ENCODE results near the gene DPP6. TPM values are rescaled to one million over a fixed set of nuclear protein-coding genes. Genes with fewer than 3 reads are reported as not detected.

Gene DPP6
- total RNA-seq, 1 experiment from 2014 or later: not detected

DNA sequence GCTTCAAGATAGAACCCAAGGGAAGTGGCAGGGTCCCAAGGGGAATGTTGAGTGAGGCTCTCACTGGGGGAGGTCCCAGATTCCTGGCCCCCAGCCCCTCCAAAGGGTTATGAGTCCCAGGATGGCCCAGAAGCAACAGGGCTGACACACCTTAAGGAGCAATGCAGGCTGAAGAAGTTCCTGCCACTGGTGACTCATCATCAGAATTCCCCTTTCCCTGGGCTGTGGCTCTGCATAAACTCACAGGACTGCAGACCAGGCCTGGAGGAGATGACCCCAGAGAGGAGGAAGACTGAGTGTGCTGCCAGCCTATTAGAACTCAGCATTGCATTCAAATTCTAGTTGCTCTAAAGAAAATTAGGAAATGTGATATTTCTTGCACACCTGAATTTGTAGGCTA is 126.7 kb downstream of the DPP6 start:
- Histone ChIP-seq H3K4me1 (ENCODE audit: insufficient read depth, low read length, poor library complexity, severe bottlenecking) (no peaks in the 10 kb centered on the region), H3K9me3 (ENCODE audit: low read depth, low read length, poor library complexity, severe bottlenecking) (no peaks in the 10 kb centered on the region), H3K27ac (ENCODE audit: low read depth, low read length, poor library complexity, severe bottlenecking) (no peak overlapping the region), H3K36me3 (ENCODE audit: insufficient read depth, low read length, poor library complexity, severe bottlenecking) (no peaks in the 10 kb centered on the region), H3K4me3 (ENCODE audit: low read depth, low read length, poor library complexity, severe bottlenecking) (no peak overlapping the region), H3K27me3 (replicated peaks; ENCODE audit: insufficient read depth, low read depth, low read length, poor library complexity) (no peaks in the 10 kb centered on the region)
- intact Hi-C loops (cut with micrococcal nuclease; ENCODE audit: unreplicated experiment): no loop called here
- ChIA-PET CTCF (no interaction called here), POLR2A (ENCODE audit: low non-redundant PET) (no interaction called here)
- DNase-seq (ENCODE audit: low spot score): no peak
- no TSS peak for BruUV-seq (replicated peaks)
- no peak for TF ChIP-seq EZH2 (IDR thresholded peaks at IDR 0.05; ENCODE audit: borderline replicate concordance, low read depth, low read length, poor library complexity, severe bottlenecking)
- TF ChIP-seq, protein P1, sequence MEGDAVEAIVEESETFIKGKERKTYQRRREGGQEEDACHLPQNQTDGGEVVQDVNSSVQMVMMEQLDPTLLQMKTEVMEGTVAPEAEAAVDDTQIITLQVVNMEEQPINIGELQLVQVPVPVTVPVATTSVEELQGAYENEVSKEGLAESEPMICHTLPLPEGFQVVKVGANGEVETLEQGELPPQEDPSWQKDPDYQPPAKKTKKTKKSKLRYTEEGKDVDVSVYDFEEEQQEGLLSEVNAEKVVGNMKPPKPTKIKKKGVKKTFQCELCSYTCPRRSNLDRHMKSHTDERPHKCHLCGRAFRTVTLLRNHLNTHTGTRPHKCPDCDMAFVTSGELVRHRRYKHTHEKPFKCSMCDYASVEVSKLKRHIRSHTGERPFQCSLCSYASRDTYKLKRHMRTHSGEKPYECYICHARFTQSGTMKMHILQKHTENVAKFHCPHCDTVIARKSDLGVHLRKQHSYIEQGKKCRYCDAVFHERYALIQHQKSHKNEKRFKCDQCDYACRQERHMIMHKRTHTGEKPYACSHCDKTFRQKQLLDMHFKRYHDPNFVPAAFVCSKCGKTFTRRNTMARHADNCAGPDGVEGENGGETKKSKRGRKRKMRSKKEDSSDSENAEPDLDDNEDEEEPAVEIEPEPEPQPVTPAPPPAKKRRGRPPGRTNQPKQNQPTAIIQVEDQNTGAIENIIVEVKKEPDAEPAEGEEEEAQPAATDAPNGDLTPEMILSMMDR (conservative IDR thresholded peaks at IDR 0.05; ENCODE audit: low read depth, low read length): no peak

DNA sequence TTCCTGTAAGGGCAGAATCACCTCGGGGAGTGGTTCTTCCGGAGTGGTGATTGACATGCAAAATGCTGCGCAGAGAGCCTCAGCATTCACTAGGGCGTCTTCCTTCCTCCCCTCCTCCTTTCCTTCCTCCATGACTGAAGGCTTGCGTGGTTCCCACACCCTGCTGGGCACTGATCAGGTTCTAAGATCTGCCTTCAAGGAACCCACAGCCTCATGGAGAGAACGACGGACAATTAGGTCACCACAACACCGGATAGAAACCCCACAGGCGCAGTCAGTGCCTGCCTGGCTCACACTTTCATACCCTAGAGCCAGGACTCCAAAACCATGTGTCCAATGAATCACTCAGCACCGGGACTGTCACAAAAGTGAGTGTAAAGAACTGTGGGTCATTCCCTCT is 131.3 kb downstream of the DPP6 start:
- CTCF ChIA-PET: no interaction called here
- Histone ChIP-seq H3K36me3 (ENCODE audit: insufficient read depth, low read length, poor library complexity, severe bottlenecking) (no peaks in the 10 kb centered on the region), H3K4me1 (ENCODE audit: insufficient read depth, low read length, poor library complexity, severe bottlenecking) (no peaks in the 10 kb centered on the region), H3K4me3 (ENCODE audit: low read depth, low read length, poor library complexity, severe bottlenecking) (no peak overlapping the region), H3K27ac (ENCODE audit: low read depth, low read length, poor library complexity, severe bottlenecking) (no peak overlapping the region), H3K9me3 (ENCODE audit: low read depth, low read length, poor library complexity, severe bottlenecking) (no peaks in the 10 kb centered on the region), H3K27me3 (replicated peaks; ENCODE audit: insufficient read depth, low read depth, low read length, poor library complexity) (peaks cover 3% of the 10 kb centered on the region)
- no TSS peak for BruUV-seq (replicated peaks)
- no peak for TF ChIP-seq EZH2 (IDR thresholded peaks at IDR 0.05; ENCODE audit: borderline replicate concordance, low read depth, low read length, poor library complexity, severe bottlenecking)
- TF ChIP-seq, protein P1 (conservative IDR thresholded peaks at IDR 0.05; ENCODE audit: low read depth, low read length): no peak
- no peak for DNase-seq (ENCODE audit: low spot score)
- intact Hi-C loops (cut with micrococcal nuclease; ENCODE audit: unreplicated experiment): no loop called here
- POLR2A ChIA-PET (ENCODE audit: low non-redundant PET): no interaction called here

DNA sequence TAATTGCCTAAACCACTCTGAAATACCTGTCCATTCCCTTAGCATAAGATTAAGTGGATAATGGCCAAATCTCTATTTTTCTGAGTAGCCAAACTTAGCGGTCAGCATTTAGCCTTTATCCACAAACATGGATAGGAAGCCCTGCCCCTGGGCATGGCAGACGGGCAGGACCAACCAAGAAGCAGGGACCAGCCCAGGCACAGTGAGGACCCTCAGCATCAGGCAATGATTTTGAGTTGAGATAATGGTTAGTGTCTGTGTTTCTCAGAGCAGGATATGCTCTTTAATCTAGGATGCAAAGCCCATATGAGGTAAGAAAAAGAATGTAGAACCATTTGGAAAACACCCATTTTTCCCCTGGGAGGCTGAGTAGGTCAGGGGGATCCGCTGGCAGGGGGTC is 131.7 kb downstream of the DPP6 start:
- intact Hi-C loops (cut with micrococcal nuclease; ENCODE audit: unreplicated experiment): no loop called here
- H3K4me3 ChIP-seq (ENCODE audit: low read depth, low read length, poor library complexity, severe bottlenecking): no peak overlapping the region
- peaks cover 3% of the 10 kb centered on the region for H3K27me3 ChIP-seq (replicated peaks; ENCODE audit: insufficient read depth, low read depth, low read length, poor library complexity)
- TF ChIP-seq, protein P1 (conservative IDR thresholded peaks at IDR 0.05; ENCODE audit: low read depth, low read length): no peak
- no peak for TF ChIP-seq EZH2 (IDR thresholded peaks at IDR 0.05; ENCODE audit: borderline replicate concordance, low read depth, low read length, poor library complexity, severe bottlenecking)
- CTCF ChIA-PET: no interaction called here
- H3K9me3 ChIP-seq (ENCODE audit: low read depth, low read length, poor library complexity, severe bottlenecking): no peaks in the 10 kb centered on the region
- BruUV-seq (replicated peaks): no TSS peak
- no peaks in the 10 kb centered on the region for H3K36me3 ChIP-seq (ENCODE audit: insufficient read depth, low read length, poor library complexity, severe bottlenecking)
- H3K27ac ChIP-seq (ENCODE audit: low read depth, low read length, poor library complexity, severe bottlenecking): no peak overlapping the region
- POLR2A ChIA-PET (ENCODE audit: low non-redundant PET): no interaction called here
- H3K4me1 ChIP-seq (ENCODE audit: insufficient read depth, low read length, poor library complexity, severe bottlenecking): no peaks in the 10 kb centered on the region
- no peak for DNase-seq (ENCODE audit: low spot score)

Data from A673 (cell line).